GM21423 (cell line): Measurements from ENCODE around the gene TAF11L10.
"Not testable (repeated sequence)": the region's sequence is repeated elsewhere in the genome, so short reads cannot be mapped to it uniquely, and the experiment has no call there.

Experiments used
- ATAC-seq: cut with Tn5 transposase; IDR thresholded peaks from one replicate; pipeline ENCODE4 v1.9.1; 2021; ENCODE audit warnings: mild to moderate bottlenecking, moderate library complexity; ENCODE audit not compliant: unreplicated experiment

The TAF11L10 gene

DNA sequence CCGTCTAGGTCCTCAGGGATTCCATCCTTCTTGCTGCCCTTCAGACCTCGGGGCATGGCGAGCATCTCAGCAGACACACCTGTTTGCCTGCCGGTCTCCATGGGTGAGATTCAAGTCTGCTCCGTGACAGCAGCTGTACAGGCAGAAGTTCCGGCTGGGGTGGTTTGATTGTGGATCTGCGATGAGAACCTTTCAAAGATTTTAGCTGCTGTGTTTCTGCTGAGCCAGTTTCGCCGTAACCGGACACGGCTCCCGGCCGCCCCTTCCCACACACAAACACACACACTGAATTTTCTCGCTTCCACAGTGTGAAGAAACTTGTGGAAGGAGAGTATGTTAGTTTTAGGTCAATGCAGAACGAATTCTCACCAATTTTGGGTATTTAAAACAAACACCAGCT is at the start of gene TAF11L10:
Gene TAF11L10 (minus strand): TSS at position 101 of the 400 bp plus-strand sequence.
- ATAC-seq, result not testable (repeated sequence)

- ATAC-seq, result no peak
Measured at GRCh38 chr5:17634160-17634559, 36.5 kb upstream of the TAF11L10 start, which contains the start of gene TAF11L14. TAF11L14 (plus strand) TSS chr5:17634460.

DNA sequence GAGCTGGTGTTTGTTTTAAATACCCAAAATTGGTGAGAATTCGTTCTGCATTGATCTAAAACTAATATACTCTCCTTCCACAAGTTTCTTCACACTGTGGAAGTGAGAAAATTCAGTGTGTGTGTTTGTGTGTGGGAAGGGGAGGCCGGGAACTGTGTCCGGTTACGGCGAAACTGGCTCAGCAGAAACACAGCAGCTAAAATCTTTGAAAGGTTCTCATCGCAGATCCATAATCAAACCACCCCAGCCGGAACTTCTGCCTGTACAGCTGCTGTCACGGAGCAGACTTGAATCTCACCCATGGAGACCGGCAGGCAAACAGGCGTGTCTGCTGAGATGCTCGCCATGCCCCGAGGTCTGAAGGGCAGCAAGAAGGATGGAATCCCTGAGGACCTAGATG is 34.2 kb upstream of the TAF11L10 start, which contains the start of gene TAF11L13:
Gene TAF11L13 (plus strand): TSS at position 301 of the 400 bp plus-strand sequence.
- ATAC-seq, result not testable (repeated sequence)

DNA sequence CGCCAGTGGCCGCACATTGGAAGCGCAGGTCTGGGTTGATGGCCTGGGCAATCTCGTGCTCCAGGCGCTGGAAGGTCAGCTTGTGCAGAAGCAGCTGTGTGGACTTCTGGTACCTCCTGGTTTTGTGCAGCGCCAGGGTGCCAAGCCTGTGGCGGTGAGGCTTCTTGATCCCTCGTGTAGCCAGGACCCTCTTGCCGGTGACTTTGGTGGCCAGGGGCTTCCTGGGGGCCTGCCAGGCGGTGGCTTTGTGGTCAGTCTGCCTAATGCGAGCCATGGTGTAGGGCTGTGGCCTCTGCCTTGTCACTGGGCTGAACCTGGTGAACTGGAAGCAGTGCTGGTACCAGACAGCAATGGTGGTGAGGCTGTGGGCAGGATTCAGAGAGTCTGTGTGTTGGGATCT is 28.1 kb upstream of the TAF11L10 start:
- ATAC-seq, result no peak

DNA sequence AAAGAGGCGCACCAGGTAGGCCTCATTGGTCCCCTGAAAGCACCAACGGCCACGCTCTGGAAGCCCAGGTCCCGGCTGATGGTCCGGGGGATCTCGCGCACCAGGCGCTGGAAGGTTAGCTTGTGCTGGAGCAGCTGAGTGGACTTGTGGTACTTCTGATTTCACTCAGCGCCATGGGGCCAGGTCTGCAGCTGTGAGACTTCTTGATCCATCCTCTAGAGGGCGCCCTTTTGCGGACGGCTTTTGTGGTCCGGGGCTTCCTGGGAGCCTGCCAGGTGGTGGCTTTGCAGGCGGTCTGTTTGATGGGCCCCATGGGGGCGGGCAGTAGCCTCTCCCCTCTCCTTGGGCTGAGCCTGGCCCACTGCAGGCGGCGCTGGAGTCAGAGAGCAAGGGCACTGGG is 23.0 kb upstream of the TAF11L10 start:
- no peak for ATAC-seq

GRCh38 chr5:17619354-17619753 is 21.7 kb upstream of the TAF11L10 start:
- no peak for ATAC-seq

GRCh38 chr5:17614872-17615605 is 17.4 kb upstream of the TAF11L10 start:
- ATAC-seq, result no peak

- not testable (repeated sequence) for ATAC-seq
Measured at GRCh38 chr5:17610092-17610491, 12.5 kb upstream of the TAF11L10 start, which contains the start of gene TAF11L12. TAF11L12 (plus strand) TSS chr5:17610392.

GRCh38 chr5:17607461-17607860 is 9.8 kb upstream of the TAF11L10 start:
- ATAC-seq, result not testable (repeated sequence)

- no peak for ATAC-seq
Measured at GRCh38 chr5:17604951-17605350, 7.3 kb upstream of the TAF11L10 start.

- ATAC-seq, result not testable (repeated sequence)
Measured at GRCh38 chr5:17603880-17604279, 6.3 kb upstream of the TAF11L10 start, which contains the start of gene TAF11L11. TAF11L11 (plus strand) TSS chr5:17604183.

DNA sequence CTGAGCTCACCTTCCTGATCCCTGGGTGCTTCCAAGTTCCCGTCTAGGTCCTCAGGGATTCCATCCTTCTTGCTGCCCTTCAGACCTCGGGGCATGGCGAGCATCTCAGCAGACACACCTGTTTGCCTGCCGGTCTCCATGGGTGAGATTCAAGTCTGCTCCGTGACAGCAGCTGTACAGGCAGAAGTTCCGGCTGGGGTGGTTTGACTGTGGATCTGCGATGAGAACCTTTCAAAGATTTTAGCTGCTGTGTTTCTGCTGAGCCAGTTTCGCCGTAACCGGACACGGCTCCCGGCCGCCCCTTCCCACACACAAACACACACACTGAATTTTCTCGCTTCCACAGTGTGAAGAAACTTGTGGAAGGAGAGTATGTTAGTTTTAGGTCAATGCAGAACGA is 3.4 kb downstream of the TAF11L10 start, which contains the start of gene TAF11L9:
Gene TAF11L9 (minus strand): TSS at position 140 of the 400 bp plus-strand sequence.
- not testable (repeated sequence) for ATAC-seq

GRCh38 chr5:17590860-17591259 is 6.8 kb downstream of the TAF11L10 start, which contains the start of gene TAF11L8:
TAF11L8 (minus strand) TSS chr5:17590960.
- ATAC-seq, result not testable (repeated sequence)

DNA sequence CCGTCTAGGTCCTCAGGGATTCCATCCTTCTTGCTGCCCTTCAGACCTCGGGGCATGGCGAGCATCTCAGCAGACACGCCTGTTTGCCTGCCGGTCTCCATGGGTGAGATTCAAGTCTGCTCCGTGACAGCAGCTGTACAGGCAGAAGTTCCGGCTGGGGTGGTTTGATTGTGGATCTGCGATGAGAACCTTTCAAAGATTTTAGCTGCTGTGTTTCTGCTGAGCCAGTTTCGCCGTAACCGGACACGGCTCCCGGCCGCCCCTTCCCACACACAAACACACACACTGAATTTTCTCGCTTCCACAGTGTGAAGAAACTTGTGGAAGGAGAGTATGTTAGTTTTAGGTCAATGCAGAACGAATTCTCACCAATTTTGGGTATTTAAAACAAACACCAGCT is 12.0 kb downstream of the TAF11L10 start, which contains the start of gene TAF11L7:
Gene TAF11L7 (minus strand): TSS at position 101 of the 400 bp plus-strand sequence.
- ATAC-seq, result not testable (repeated sequence)
